ENCODE measurements around the gene PIGB.
"Not testable (repeated sequence)": the region's sequence is repeated elsewhere in the genome, so short reads cannot be mapped to it uniquely, and the experiment has no call there.

Gene PIGB

GRCh38 chr15:55379095-55379494 is 60.1 kb downstream of the PIGB start:
- DNase-seq = no peak

- no peak for DNase-seq
Observed at GRCh38 chr15:55381595-55381994, 62.6 kb downstream of the PIGB start.

- DNase-seq = no peak
Observed at GRCh38 chr15:55383687-55384086, 64.7 kb downstream of the PIGB start.

GRCh38 chr15:55387027-55387426 is 68.0 kb downstream of the PIGB start:
- peak in 1 of 56 donors; percentile 3 for DNase-seq

- no peak for DNase-seq
Observed at GRCh38 chr15:55389264-55389607, 70.2 kb downstream of the PIGB start.

GRCh38 chr15:55394694-55395093 is 75.7 kb downstream of the PIGB start:
- DNase-seq = no peak

- no peak for DNase-seq
Observed at GRCh38 chr15:55398243-55398642, 79.2 kb downstream of the PIGB start.

- not testable (repeated sequence) for DNase-seq
Observed at GRCh38 chr15:55400050-55400449, 81.0 kb downstream of the PIGB start.

- DNase-seq = no peak
Observed at GRCh38 chr15:55401786-55402246, 82.8 kb downstream of the PIGB start.

- DNase-seq = no peak
Observed at GRCh38 chr15:55402707-55403106, 83.7 kb downstream of the PIGB start.

GRCh38 chr15:55403531-55403930 is 84.5 kb downstream of the PIGB start:
- no peak for DNase-seq
